Measurements from ENCODE around the gene ZNF174. TPM values are rescaled to one million over a fixed set of nuclear protein-coding genes. Genes with fewer than 3 reads are reported as not detected.

Gene ZNF174
- total RNA-seq, 4 donors from 2014 or later, result 7.9 to 14.8 (median 11.4) TPM

GRCh38 chr16:3362931-3363330 lies 38.1 kb upstream of the ZNF174 start:
- peaks cover 3 to 11% of the 10 kb centered on the region in 2 donors for H3K9me3 ChIP-seq
- no peaks in the 10 kb centered on the region for H3K4me1 ChIP-seq
- no peak overlapping the region for H3K27ac ChIP-seq
- no peak for DNase-seq
- TF ChIP-seq POLR2AphosphoS5 (IDR thresholded peaks at IDR 0.05) (no peak), EP300 (IDR thresholded peaks at IDR 0.05; ENCODE audit: low read depth) (no peak), POLR2A (IDR thresholded peaks at IDR 0.05) (no peak), CTCF (IDR thresholded peaks at IDR 0.05) (no peak)
- no peaks in the 10 kb centered on the region for H3K36me3 ChIP-seq
- intact Hi-C loops (cut with DNase I; ENCODE audit: low total_unique reads), result no loop called here
- H3K27me3 ChIP-seq, result peaks cover 18% of the 10 kb centered on the region
- in situ Hi-C loops (cut with MboI; ENCODE audit: low pct_ligation_motif_present in 1 of 4, low pct_unique_long_range_greater_than_20kb in 1 of 4, low sequenced_read_pairs in 3 of 4), result no loop called here
- no peak overlapping the region for H3K4me3 ChIP-seq

DNA sequence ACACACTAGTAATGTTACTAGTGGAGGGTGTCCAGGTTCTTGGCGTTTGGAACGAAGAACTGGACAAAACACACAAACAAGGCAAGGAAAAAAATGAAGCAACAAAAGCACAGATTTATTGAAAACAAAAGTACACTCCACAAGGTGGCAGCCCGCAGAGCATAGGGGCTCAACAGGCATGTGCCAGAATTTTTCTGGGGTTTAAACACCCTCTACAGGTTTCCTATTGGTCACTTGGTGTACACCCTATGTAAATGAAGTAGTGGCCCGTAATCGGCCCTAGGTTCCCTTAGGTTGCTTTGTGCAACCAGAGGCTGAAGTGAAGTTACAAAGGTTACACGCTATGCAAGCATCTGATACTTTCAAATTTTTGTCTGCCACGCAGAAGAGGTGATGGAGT lies 37.2 kb upstream of the ZNF174 start:
- H3K4me3 ChIP-seq, result no peak overlapping the region
- DNase-seq, result no peak
- 85 to 91% methylated on average over 6 to 7 of the region's 7 CpGs for WGBS, 2 donors (ENCODE audit: low coverage in 1 of 2)
- H3K4me1 ChIP-seq, result no peaks in the 10 kb centered on the region
- intact Hi-C loops (cut with DNase I; ENCODE audit: low total_unique reads) (no loop called here), in situ Hi-C loops (cut with MboI; ENCODE audit: low pct_ligation_motif_present in 1 of 4, low pct_unique_long_range_greater_than_20kb in 1 of 4, low sequenced_read_pairs in 3 of 4) (no loop called here)
- peaks cover 18% of the 10 kb centered on the region for H3K27me3 ChIP-seq
- no peak for TF ChIP-seq CTCF (IDR thresholded peaks at IDR 0.05)
- no peak for TF ChIP-seq POLR2AphosphoS5 (IDR thresholded peaks at IDR 0.05)
- no peak for TF ChIP-seq POLR2A (IDR thresholded peaks at IDR 0.05)
- no peak for TF ChIP-seq EP300 (IDR thresholded peaks at IDR 0.05; ENCODE audit: low read depth)
- no peaks in the 10 kb centered on the region for H3K36me3 ChIP-seq
- no peak overlapping the region for H3K27ac ChIP-seq
- H3K9me3 ChIP-seq, result peaks cover 3 to 11% of the 10 kb centered on the region in 2 donors

DNA sequence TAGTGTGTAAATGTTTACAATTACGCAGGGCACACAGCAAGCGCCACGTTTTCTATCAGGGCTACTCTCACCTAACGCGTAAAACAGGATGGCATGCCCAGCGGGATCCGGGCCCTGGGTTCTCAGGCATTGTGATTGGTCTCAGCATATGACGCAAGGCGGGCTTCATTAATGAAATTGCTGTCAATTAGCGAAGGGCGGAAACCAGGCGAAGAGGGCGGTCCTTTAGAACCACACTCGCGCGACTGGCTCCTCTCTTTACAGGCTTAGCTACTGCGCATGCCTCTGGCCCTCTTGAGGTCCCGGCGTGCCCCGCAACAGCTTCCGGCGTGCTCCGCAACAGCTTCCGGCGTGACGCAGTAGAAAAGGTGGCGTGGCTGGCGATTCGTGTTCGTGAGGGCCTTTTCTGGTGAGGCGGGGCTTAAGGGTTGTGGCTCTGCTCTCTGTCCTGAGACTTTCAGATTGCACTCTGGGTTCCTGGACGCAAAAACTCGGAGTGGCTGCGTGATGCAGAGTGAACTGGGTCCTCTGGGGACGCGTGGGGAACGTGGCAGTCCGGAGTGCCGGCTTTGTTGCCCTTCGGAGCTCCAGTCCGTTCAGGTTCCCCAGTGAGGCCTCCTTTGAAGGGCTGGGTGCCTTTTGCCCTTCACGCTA lies 36.1 kb upstream of the ZNF174 start:
- 36 to 45% methylated on average over 8 to 34 of the region's 42 CpGs for WGBS, 2 donors (ENCODE audit: low coverage in 1 of 2)
- TF ChIP-seq EP300 (IDR thresholded peaks at IDR 0.05; ENCODE audit: low read depth) (no peak), POLR2A (IDR thresholded peaks at IDR 0.05) (peak; percentile 48)
- H3K36me3 ChIP-seq, result no peaks in the 10 kb centered on the region
- in situ Hi-C loops (cut with MboI; ENCODE audit: low pct_ligation_motif_present in 1 of 4, low pct_unique_long_range_greater_than_20kb in 1 of 4, low sequenced_read_pairs in 3 of 4), result no loop called here
- intact Hi-C loops (cut with DNase I; ENCODE audit: low total_unique reads), result no loop called here
- DNase-seq, result peak; percentile 76
- no peaks in the 10 kb centered on the region for H3K4me1 ChIP-seq
- H3K27me3 ChIP-seq, result peaks cover 18% of the 10 kb centered on the region
- peak overlapping the region; percentile 27 to 55 (median 31) for H3K4me3 ChIP-seq
- H3K27ac ChIP-seq, result peak overlapping the region; percentile 57 to 81 (median 76)
- H3K9me3 ChIP-seq, result peaks cover 3 to 11% of the 10 kb centered on the region in 2 donors

DNA sequence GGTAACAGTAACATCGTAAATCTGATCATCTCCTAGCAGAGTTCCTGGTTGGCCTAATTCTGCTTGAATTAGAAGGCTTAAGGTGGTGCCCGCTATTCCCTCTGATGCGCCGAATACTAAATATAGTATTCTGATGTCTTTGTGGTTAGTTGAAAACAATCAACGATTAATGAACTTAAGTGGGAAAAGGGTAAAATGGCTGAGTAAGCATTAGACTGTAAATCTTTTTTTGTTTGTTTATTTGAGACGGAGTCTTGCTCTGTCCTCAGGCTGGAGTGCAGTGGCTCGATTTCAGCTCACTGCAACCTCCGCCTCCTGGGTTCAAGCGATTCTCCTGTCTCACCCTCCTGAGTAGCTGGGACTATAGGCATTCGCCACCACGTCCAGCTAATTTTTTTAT lies 31.9 kb upstream of the ZNF174 start:
- in situ Hi-C loops (cut with MboI; ENCODE audit: low pct_ligation_motif_present in 1 of 4, low pct_unique_long_range_greater_than_20kb in 1 of 4, low sequenced_read_pairs in 3 of 4) (no loop called here), intact Hi-C loops (cut with DNase I; ENCODE audit: low total_unique reads) (no loop called here)
- no peak for DNase-seq
- WGBS, 2 donors (ENCODE audit: low coverage in 1 of 2), result 91 to 95% methylated on average over 10 to 11 of the region's 11 CpGs
- Histone ChIP-seq H3K4me1 (no peaks in the 10 kb centered on the region), H3K27ac (no peak overlapping the region), H3K4me3 (no peak overlapping the region), H3K27me3 (peaks cover under 1% of the 10 kb centered on the region), H3K9me3 (peaks cover 3 to 13% of the 10 kb centered on the region in 2 donors), H3K36me3 (no peaks in the 10 kb centered on the region)
- TF ChIP-seq POLR2A (IDR thresholded peaks at IDR 0.05), result no peak
- no peak for TF ChIP-seq EP300 (IDR thresholded peaks at IDR 0.05; ENCODE audit: low read depth)
- TF ChIP-seq POLR2AphosphoS5 (IDR thresholded peaks at IDR 0.05), result no peak
- TF ChIP-seq CTCF (IDR thresholded peaks at IDR 0.05), result no peak

DNA sequence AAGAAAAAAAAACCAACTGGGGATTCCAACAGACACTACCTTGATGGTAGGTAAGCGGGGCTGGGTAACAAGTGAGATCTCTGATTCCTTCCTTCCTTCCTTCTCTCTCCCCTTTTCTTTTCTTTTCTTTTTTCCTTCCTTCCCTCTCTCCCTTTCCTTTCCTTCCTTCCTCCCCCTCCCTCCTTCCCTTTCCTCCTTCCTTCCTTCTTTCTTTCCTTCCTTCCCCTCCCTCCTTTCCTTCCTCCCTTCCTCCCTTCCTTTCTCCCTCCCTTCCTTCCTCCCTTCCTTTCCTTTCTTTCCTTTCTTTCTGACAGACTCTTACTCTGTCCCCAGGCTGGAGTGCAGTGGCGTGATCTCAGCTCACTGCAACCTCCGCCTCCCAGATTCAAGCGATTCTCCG lies 25.3 kb upstream of the ZNF174 start:
- TF ChIP-seq CTCF (IDR thresholded peaks at IDR 0.05) (no peak), EP300 (IDR thresholded peaks at IDR 0.05; ENCODE audit: low read depth) (no peak), POLR2A (IDR thresholded peaks at IDR 0.05) (no peak), POLR2AphosphoS5 (IDR thresholded peaks at IDR 0.05) (no peak)
- in situ Hi-C loops (cut with MboI; ENCODE audit: low pct_ligation_motif_present in 1 of 4, low pct_unique_long_range_greater_than_20kb in 1 of 4, low sequenced_read_pairs in 3 of 4), result no loop called here
- H3K9me3 ChIP-seq, result peaks cover 26 to 42% of the 10 kb centered on the region in 2 donors

More for the DNA sequence above, 25.3 kb upstream of the ZNF174 start:
- Histone ChIP-seq H3K4me3 (no peak overlapping the region), H3K4me1 (no peaks in the 10 kb centered on the region), H3K36me3 (no peaks in the 10 kb centered on the region), H3K27ac (no peak overlapping the region), H3K27me3 (no peaks in the 10 kb centered on the region)
- WGBS, 2 donors (ENCODE audit: low coverage in 1 of 2), result 90 to 92% methylated on average over 4 to 5 of the region's 5 CpGs
- DNase-seq, result no peak
- intact Hi-C loops (cut with DNase I; ENCODE audit: low total_unique reads), result no loop called here
